Measurements from ENCODE around the gene SPPL2C. TPM values are rescaled to one million over a fixed set of nuclear protein-coding genes. Genes with fewer than 3 reads are reported as not detected.
A peak's percentile ranks its signal among the peaks of the same experiment; 100 is the strongest.

SPPL2C gene
- total and polyA plus RNA-seq, 2 of the 13 experiments (the other 11 are each of a cell fraction or from before 2014, with no cell fraction given), result not detected

- Histone ChIP-seq H3K79me2 (ENCODE audit: insufficient read depth, low read length) (no peaks in the 10 kb centered on the region), H2AFZ (ENCODE audit: low read length) (no peak overlapping the region), H4K20me1 (ENCODE audit: insufficient read depth, low read length) (no peaks in the 10 kb centered on the region), H3K36me3 (replicated peaks in 1 of 2; ENCODE audit: control insufficient read depth in 1 of 2, insufficient read depth in 2 of 2, low read length in 2 of 2) (no peaks in the 10 kb centered on the region), H3K4me2 (ENCODE audit: low read depth, low read length) (no peak overlapping the region), H3K4me1 (ENCODE audit: insufficient read depth, low read length) (no peaks in the 10 kb centered on the region), H3K9me3 (ENCODE audit: low read length) (no peaks in the 10 kb centered on the region), H3K27ac (ENCODE audit: extremely low read length, insufficient read depth, low read length) (no peak overlapping the region), H3K4me3 (replicated peaks in 1 of 3; ENCODE audit: insufficient read depth in 1 of 3, low read depth in 2 of 3, low read length in 3 of 3) (no peak overlapping the region), H3K27me3 (ENCODE audit: control insufficient read depth in 1 of 2, insufficient read depth in 2 of 2, low read length in 2 of 2) (peaks cover 16 to 68% of the 10 kb centered on the region in 2 experiments), H3K9ac (ENCODE audit: insufficient read depth, low read depth, low read length) (no peak overlapping the region)
- ChIA-PET POLR2A (no interaction called here), CTCF (ENCODE audit: low intra/inter-chr PET ratio, low total read pairs) (no interaction called here)
- 28% methylated on average over 14 of the region's 15 CpGs for WGBS (ENCODE audit: low lambda C conversion rate)
- no TSS peak for BruUV-seq (replicated peaks)
- no peak for FAIRE-seq
- in situ Hi-C loops (cut with HindIII; ENCODE audit: extremely low pct_ligation_motif_present, low pct_unique_long_range_greater_than_20kb), result no loop called here
- intact Hi-C loops (cut with micrococcal nuclease; ENCODE audit: unreplicated experiment), result no loop called here
- ATAC-seq, result no peak
- TF ChIP-seq LCORL (IDR thresholded peaks at IDR 0.05) (0 out of 2 replicates have a peak, but pooled peaks have one; percentile 37), LCORL (CRISPR knock-in tag; IDR thresholded peaks at IDR 0.05) (no peak)
- TF ChIP-seq, protein P1, sequence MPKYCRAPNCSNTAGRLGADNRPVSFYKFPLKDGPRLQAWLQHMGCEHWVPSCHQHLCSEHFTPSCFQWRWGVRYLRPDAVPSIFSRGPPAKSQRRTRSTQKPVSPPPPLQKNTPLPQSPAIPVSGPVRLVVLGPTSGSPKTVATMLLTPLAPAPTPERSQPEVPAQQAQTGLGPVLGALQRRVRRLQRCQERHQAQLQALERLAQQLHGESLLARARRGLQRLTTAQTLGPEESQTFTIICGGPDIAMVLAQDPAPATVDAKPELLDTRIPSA (CRISPR knock-in tag; IDR thresholded peaks at IDR 0.05; ENCODE audit: borderline replicate concordance), result no peak
- TF ChIP-seq, protein P2, sequence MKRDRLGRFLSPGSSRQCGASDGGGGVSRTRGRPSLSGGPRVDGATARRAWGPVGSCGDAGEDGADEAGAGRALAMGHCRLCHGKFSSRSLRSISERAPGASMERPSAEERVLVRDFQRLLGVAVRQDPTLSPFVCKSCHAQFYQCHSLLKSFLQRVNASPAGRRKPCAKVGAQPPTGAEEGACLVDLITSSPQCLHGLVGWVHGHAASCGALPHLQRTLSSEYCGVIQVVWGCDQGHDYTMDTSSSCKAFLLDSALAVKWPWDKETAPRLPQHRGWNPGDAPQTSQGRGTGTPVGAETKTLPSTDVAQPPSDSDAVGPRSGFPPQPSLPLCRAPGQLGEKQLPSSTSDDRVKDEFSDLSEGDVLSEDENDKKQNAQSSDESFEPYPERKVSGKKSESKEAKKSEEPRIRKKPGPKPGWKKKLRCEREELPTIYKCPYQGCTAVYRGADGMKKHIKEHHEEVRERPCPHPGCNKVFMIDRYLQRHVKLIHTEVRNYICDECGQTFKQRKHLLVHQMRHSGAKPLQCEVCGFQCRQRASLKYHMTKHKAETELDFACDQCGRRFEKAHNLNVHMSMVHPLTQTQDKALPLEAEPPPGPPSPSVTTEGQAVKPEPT (CRISPR knock-in tag; IDR thresholded peaks at IDR 0.05; ENCODE audit: low read depth), result no peak
- no peak for DNase-seq (ENCODE audit: low spot score)
Observed at GRCh38 chr17:45809499-45809898, 35.2 kb upstream of the SPPL2C start.

GRCh38 chr17:45812102-45812501 lies 32.6 kb upstream of the SPPL2C start:
- in situ Hi-C loops (cut with HindIII; ENCODE audit: extremely low pct_ligation_motif_present, low pct_unique_long_range_greater_than_20kb) (no loop called here), intact Hi-C loops (cut with micrococcal nuclease; ENCODE audit: unreplicated experiment) (no loop called here)
- Histone ChIP-seq H3K79me2 (ENCODE audit: insufficient read depth, low read length) (no peaks in the 10 kb centered on the region), H3K4me3 (replicated peaks in 1 of 3; ENCODE audit: insufficient read depth in 1 of 3, low read depth in 2 of 3, low read length in 3 of 3) (no peak overlapping the region), H2AFZ (ENCODE audit: low read length) (no peak overlapping the region), H3K9ac (ENCODE audit: insufficient read depth, low read depth, low read length) (no peak overlapping the region), H3K27me3 (ENCODE audit: control insufficient read depth in 1 of 2, insufficient read depth in 2 of 2, low read length in 2 of 2) (peaks cover 7 to 61% of the 10 kb centered on the region in 2 experiments), H3K27ac (ENCODE audit: extremely low read length, insufficient read depth, low read length) (no peak overlapping the region), H3K4me1 (ENCODE audit: insufficient read depth, low read length) (peaks cover 23% of the 10 kb centered on the region), H3K4me2 (ENCODE audit: low read depth, low read length) (no peak overlapping the region), H4K20me1 (ENCODE audit: insufficient read depth, low read length) (no peaks in the 10 kb centered on the region), H3K36me3 (replicated peaks in 1 of 2; ENCODE audit: control insufficient read depth in 1 of 2, insufficient read depth in 2 of 2, low read length in 2 of 2) (no peaks in the 10 kb centered on the region), H3K9me3 (ENCODE audit: low read length) (no peaks in the 10 kb centered on the region)
- peak; percentile 71 for FAIRE-seq
- DNase-seq (ENCODE audit: low spot score), result peak; percentile 29
- WGBS (ENCODE audit: low lambda C conversion rate), result 13% methylated on average over 3 of the region's 3 CpGs
- no TSS peak for BruUV-seq (replicated peaks)
- peak; percentile 24; the same call in 2 of the 3 replicates for ATAC-seq
- ChIA-PET CTCF (ENCODE audit: low intra/inter-chr PET ratio, low total read pairs) (no interaction called here), POLR2A (no interaction called here)
- no peak for TF ChIP-seq RARA (CRISPR knock-in tag; IDR thresholded peaks at IDR 0.05)
- TF ChIP-seq ELF3 (CRISPR knock-in tag; IDR thresholded peaks at IDR 0.05), result no peak
- no peak for TF ChIP-seq ZNF44 (CRISPR knock-in tag; IDR thresholded peaks at IDR 0.05)
- peak; percentile 96 for TF ChIP-seq ZNF317 (CRISPR knock-in tag; IDR thresholded peaks at IDR 0.05)
- TF ChIP-seq STAG1 (CRISPR knock-in tag; IDR thresholded peaks at IDR 0.05), result peak; percentile 29; the same call in 1 of the 2 replicates
- TF ChIP-seq ZBTB46 (CRISPR knock-in tag; IDR thresholded peaks at IDR 0.05; ENCODE audit: borderline replicate concordance), result no peak
- TF ChIP-seq ZNF224 (CRISPR knock-in tag; IDR thresholded peaks at IDR 0.05), result no peak
- TF ChIP-seq THRA (CRISPR knock-in tag; IDR thresholded peaks at IDR 0.05; ENCODE audit: borderline replicate concordance), result no peak

All from HepG2 (cell line).